Measurements from ENCODE around the gene SAMD14. TPM values are rescaled to one million over a fixed set of nuclear protein-coding genes. Genes with fewer than 3 reads are reported as not detected.

SAMD14 gene
- total RNA-seq, 1 donor from 2014 or later: 27.6 TPM

GRCh38 chr17:50070908-50071680 is 58.9 kb downstream of the SAMD14 start:
- peaks cover 45% of the 10 kb centered on the region for H3K36me3 Mint-ChIP-seq (ENCODE audit: low read depth)
- TF ChIP-seq CTCF (IDR thresholded peaks at IDR 0.05): no peak
- H3K27ac Mint-ChIP-seq (ENCODE audit: unreplicated experiment): no peak overlapping the region
- no peak overlapping the region for H3K4me3 Mint-ChIP-seq (ENCODE audit: unreplicated experiment)
- H3K9me3 Mint-ChIP-seq (ENCODE audit: low read depth): no peaks in the 10 kb centered on the region
- no peaks in the 10 kb centered on the region for H3K27me3 Mint-ChIP-seq (ENCODE audit: low read depth)
- H3K4me1 Mint-ChIP-seq (ENCODE audit: low read depth): peaks cover 5% of the 10 kb centered on the region
- DNase-seq (ENCODE audit: low spot score): peak; percentile 56

- peak; percentile 72 for DNase-seq (ENCODE audit: low spot score)
- peaks cover 34% of the 10 kb centered on the region for H3K4me1 Mint-ChIP-seq (ENCODE audit: low read depth)
- no peaks in the 10 kb centered on the region for H3K27me3 Mint-ChIP-seq (ENCODE audit: low read depth)
- H3K9me3 Mint-ChIP-seq (ENCODE audit: low read depth): no peaks in the 10 kb centered on the region
- no peak overlapping the region for H3K27ac Mint-ChIP-seq (ENCODE audit: unreplicated experiment)
- TF ChIP-seq CTCF (IDR thresholded peaks at IDR 0.05): no peak
- no peak overlapping the region for H3K4me3 Mint-ChIP-seq (ENCODE audit: unreplicated experiment)
- peaks cover 35% of the 10 kb centered on the region for H3K36me3 Mint-ChIP-seq (ENCODE audit: low read depth)
These were observed 62.0 kb downstream of the SAMD14 start for GRCh38 chr17:50067996-50068395.

- Mint-ChIP-seq H3K27me3 (ENCODE audit: low read depth) (no peaks in the 10 kb centered on the region), H3K36me3 (ENCODE audit: low read depth) (peaks cover 28% of the 10 kb centered on the region), H3K4me1 (ENCODE audit: low read depth) (peaks cover 44% of the 10 kb centered on the region), H3K4me3 (ENCODE audit: unreplicated experiment) (no peak overlapping the region), H3K27ac (ENCODE audit: unreplicated experiment) (no peak overlapping the region), H3K9me3 (ENCODE audit: low read depth) (no peaks in the 10 kb centered on the region)
- DNase-seq (ENCODE audit: low spot score): peak; percentile 4
- TF ChIP-seq CTCF (IDR thresholded peaks at IDR 0.05): no peak
These were observed 63.0 kb downstream of the SAMD14 start for GRCh38 chr17:50066995-50067394.

DNA sequence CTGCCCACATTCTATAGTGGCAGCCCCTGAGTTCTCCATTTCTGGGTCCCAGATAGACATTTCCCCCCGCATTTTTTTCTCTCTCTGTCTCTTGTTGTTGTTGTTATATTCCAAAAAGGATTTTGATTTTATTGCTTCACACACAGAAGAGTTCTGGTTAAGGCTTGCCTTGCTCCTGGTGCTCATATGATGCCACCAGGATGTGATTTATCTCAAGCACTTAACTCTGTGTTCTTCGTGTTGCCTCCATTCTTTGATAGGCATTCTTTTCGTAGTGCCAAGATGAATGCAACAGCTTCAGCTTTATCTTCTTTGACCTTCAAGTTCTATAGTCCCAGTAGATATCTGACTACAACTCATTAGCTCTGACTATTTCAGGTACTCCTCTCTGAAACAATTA is 64.9 kb downstream of the SAMD14 start:
- H3K4me1 Mint-ChIP-seq (ENCODE audit: low read depth): peaks cover 64% of the 10 kb centered on the region
- peak overlapping the region; percentile 98 for H3K27ac Mint-ChIP-seq (ENCODE audit: unreplicated experiment)

More for the DNA sequence above, 64.9 kb downstream of the SAMD14 start:
- Mint-ChIP-seq H3K9me3 (ENCODE audit: low read depth) (no peaks in the 10 kb centered on the region), H3K27me3 (ENCODE audit: low read depth) (no peaks in the 10 kb centered on the region), H3K4me3 (ENCODE audit: unreplicated experiment) (peak overlapping the region; percentile 3), H3K36me3 (ENCODE audit: low read depth) (peaks cover 18% of the 10 kb centered on the region)
- DNase-seq (ENCODE audit: low spot score): no peak
- no peak for TF ChIP-seq CTCF (IDR thresholded peaks at IDR 0.05)

Data from chondrocyte (in vitro differentiated cells).